Thoracic aorta (tissue), 2 donors: ENCODE measurements around the gene TOMM34. TPM values are rescaled to one million over a fixed set of nuclear protein-coding genes. Genes with fewer than 3 reads are reported as not detected.

Source experiments
- ATAC-seq: fragments of 150-250 bp; one replicate; pipeline ENCODE4 v1.8.0; 2017; ENCODE audit warnings: low read depth; ENCODE audit not compliant: insufficient number of reproducible peaks, low FRiP score
- DNase-seq: peaks from one replicate; pipeline ENCODE4 v3.0.0-alpha.2; 2020; ENCODE audit warnings: low spot score
- H3K27ac ChIP-seq, 2 donors: fragments of 200-600 bp; sonication (generic); 1 replicate in 1 of 2; 2 replicates in 1 of 2; pipeline ENCODE4 v1.5.1; 2016; ENCODE audit warnings: mild to moderate bottlenecking in 2 of 2, moderate library complexity in 2 of 2
- H3K27me3 ChIP-seq: fragments of 200-600 bp; sonication (generic); replicated peaks from 2 replicates; pipeline ENCODE4 v1.6.0; 2016; ENCODE audit warnings: mild to moderate bottlenecking; ENCODE audit not compliant: insufficient read depth
- H3K36me3 ChIP-seq: fragments of 200-600 bp; sonication (generic); one replicate; pipeline ENCODE4 v1.5.1; 2016
- H3K4me1 ChIP-seq, 2 donors: fragments of 200-600 bp; sonication (generic); 1 replicate in 1 of 2; 2 replicates in 1 of 2; pipeline versions ENCODE4 v1.5.1 to v1.6.0; 2016; ENCODE audit warnings: low read depth in 2 of 2, mild to moderate bottlenecking in 1 of 2; ENCODE audit not compliant: control insufficient read depth in 1 of 2
- H3K4me3 ChIP-seq: fragments of 200-600 bp; sonication (generic); 2 replicates; pipeline ENCODE4 v1.5.1; 2016; ENCODE audit warnings: mild to moderate bottlenecking
- H3K9me3 ChIP-seq: fragments of 200-600 bp; sonication (generic); 2 replicates; pipeline ENCODE4 v1.5.1; 2016
- CTCF ChIP-seq: fragments of 200-600 bp; sonication (generic); IDR thresholded peaks from one replicate; pipeline ENCODE4 v1.5.1; 2019; ENCODE audit warnings: antibody characterized with exemption
- total RNA-seq, 2 donors: library from RNA; depleted of rRNA; stranded (reverse); fragments of >200 nt; gene quantifications; one replicate each; pipeline versions ENCODE4 v1.1.0 to v1.2.3, GENCODE V29; 2016

Gene TOMM34
- total RNA-seq, 2 donors from 2014 or later: 11.9 to 13.0 TPM

- H3K27ac ChIP-seq: no peak overlapping the region
- no peak for ATAC-seq
- TF ChIP-seq CTCF: no peak
Measured at GRCh38 chr20:44962483-44962882, 2.3 kb upstream of the TOMM34 start.

GRCh38 chr20:44961870-44962267, 1.7 kb upstream of the TOMM34 start:
- Histone ChIP-seq H3K4me1 (peaks cover 12 to 31% of the 10 kb centered on the region in 2 donors), H3K27me3 (no peaks in the 10 kb centered on the region), H3K27ac (no peak overlapping the region), H3K9me3 (no peaks in the 10 kb centered on the region), H3K4me3 (no peak overlapping the region), H3K36me3 (no peaks in the 10 kb centered on the region)
- no peak for TF ChIP-seq CTCF
- ATAC-seq (no peak), DNase-seq (no peak)

More at GRCh38 chr20:44962483-44962882, 2.3 kb upstream of the TOMM34 start:
- H3K4me1 ChIP-seq: peaks cover 12 to 37% of the 10 kb centered on the region in 2 donors
- no peak overlapping the region for H3K4me3 ChIP-seq
- H3K27me3 ChIP-seq: no peaks in the 10 kb centered on the region
- no peaks in the 10 kb centered on the region for H3K36me3 ChIP-seq
- no peaks in the 10 kb centered on the region for H3K9me3 ChIP-seq
- no peak for DNase-seq

- no peak overlapping the region for H3K4me3 ChIP-seq
- no peak overlapping the region for H3K27ac ChIP-seq
- ATAC-seq: no peak
- H3K36me3 ChIP-seq: no peaks in the 10 kb centered on the region
- H3K27me3 ChIP-seq: no peaks in the 10 kb centered on the region
- DNase-seq: no peak
- TF ChIP-seq CTCF: no peak
- H3K9me3 ChIP-seq: no peaks in the 10 kb centered on the region
- H3K4me1 ChIP-seq: peaks cover 12 to 29% of the 10 kb centered on the region in 2 donors
Measured at GRCh38 chr20:44961011-44961869, 1.0 kb upstream of the TOMM34 start.

GRCh38 chr20:44959638-44960102, 527 bp downstream of the TOMM34 start:
- Histone ChIP-seq H3K27me3 (no peaks in the 10 kb centered on the region), H3K4me3 (peak overlapping the region; percentile 87), H3K9me3 (no peaks in the 10 kb centered on the region), H3K36me3 (peaks cover 3% of the 10 kb centered on the region), H3K27ac (peak overlapping the region; percentile 40 to 71), H3K4me1 (peaks cover 12 to 20% of the 10 kb centered on the region in 2 donors)
- no peak for TF ChIP-seq CTCF
- DNase-seq (peak; percentile 30), ATAC-seq (no peak)

GRCh38 chr20:44959082-44959637, 1.0 kb downstream of the TOMM34 start:
- ATAC-seq (no peak), DNase-seq (no peak)
- no peaks in the 10 kb centered on the region for H3K27me3 ChIP-seq
- no peak for TF ChIP-seq CTCF
- peak overlapping the region; percentile 40 to 71 for H3K27ac ChIP-seq
- peak overlapping the region; percentile 87 for H3K4me3 ChIP-seq
- no peaks in the 10 kb centered on the region for H3K9me3 ChIP-seq
- H3K36me3 ChIP-seq: peaks cover 8% of the 10 kb centered on the region
- peaks cover 12 to 20% of the 10 kb centered on the region in 2 donors for H3K4me1 ChIP-seq
